GM06990 (cell line): ENCODE measurements around the gene ARHGAP45.

Experiments used
- DNase-seq: peaks from one replicate; pipeline ENCODE4 v3.0.0-alpha.2; 2011; ENCODE audit not compliant: insufficient read length; ENCODE audit errors: extremely low read depth
- H3K27me3 ChIP-seq: replicated peaks from 2 replicates; pipeline ENCODE4 v1.6.0; 2011; ENCODE audit warnings: low read length; ENCODE audit not compliant: control insufficient read depth, insufficient read depth
- H3K36me3 ChIP-seq: 2 replicates; pipeline ENCODE4 v1.5.1; 2011; ENCODE audit warnings: low read length; ENCODE audit not compliant: control insufficient read depth, insufficient read depth
- H3K4me3 ChIP-seq: replicated peaks from 2 replicates; pipeline ENCODE4 v1.5.1; 2011; ENCODE audit warnings: low read depth, mild to moderate bottlenecking, control low read depth, low read length
- CTCF ChIP-seq: IDR thresholded peaks from 2 replicates; pipeline ENCODE4 v1.5.1; 2011; ENCODE audit warnings: low read length, control low read depth, mild to moderate bottlenecking, inconsistent platforms; ENCODE audit not compliant: insufficient read depth, poor library complexity, severe bottlenecking

The ARHGAP45 gene

GRCh38 chr19:1053176-1054101 lies 13.5 kb upstream of the ARHGAP45 start:
- Histone ChIP-seq H3K27me3 (no peaks in the 10 kb centered on the region), H3K4me3 (no peak overlapping the region), H3K36me3 (peaks cover 10% of the 10 kb centered on the region)
- TF ChIP-seq CTCF: no peak
- no peak for DNase-seq

GRCh38 chr19:1054102-1055027 lies 12.6 kb upstream of the ARHGAP45 start:
- no peaks in the 10 kb centered on the region for H3K27me3 ChIP-seq
- no peak overlapping the region for H3K4me3 ChIP-seq
- DNase-seq: no peak
- H3K36me3 ChIP-seq: peaks cover 10% of the 10 kb centered on the region
- TF ChIP-seq CTCF: no peak

DNA sequence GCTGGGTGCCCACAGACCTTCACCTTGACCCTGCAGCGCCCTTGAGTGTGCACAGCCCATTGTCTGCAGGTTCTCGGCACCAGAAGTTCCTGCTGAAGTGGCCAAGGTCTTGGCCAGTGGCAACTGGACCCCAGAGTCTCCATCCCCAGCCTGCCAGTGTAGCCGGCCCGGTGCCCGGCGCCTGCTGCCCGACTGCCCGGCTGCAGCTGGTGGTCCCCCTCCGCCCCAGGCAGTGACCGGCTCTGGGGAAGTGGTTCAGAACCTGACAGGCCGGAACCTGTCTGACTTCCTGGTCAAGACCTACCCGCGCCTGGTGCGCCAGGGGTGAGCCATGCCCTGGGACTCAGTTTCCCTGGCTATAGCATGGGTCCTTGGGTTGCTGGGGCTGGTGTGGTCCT lies 11.9 kb upstream of the ARHGAP45 start:
- Histone ChIP-seq H3K4me3 (no peak overlapping the region), H3K27me3 (no peaks in the 10 kb centered on the region), H3K36me3 (peaks cover 10% of the 10 kb centered on the region)
- TF ChIP-seq CTCF: no peak
- no peak for DNase-seq

DNA sequence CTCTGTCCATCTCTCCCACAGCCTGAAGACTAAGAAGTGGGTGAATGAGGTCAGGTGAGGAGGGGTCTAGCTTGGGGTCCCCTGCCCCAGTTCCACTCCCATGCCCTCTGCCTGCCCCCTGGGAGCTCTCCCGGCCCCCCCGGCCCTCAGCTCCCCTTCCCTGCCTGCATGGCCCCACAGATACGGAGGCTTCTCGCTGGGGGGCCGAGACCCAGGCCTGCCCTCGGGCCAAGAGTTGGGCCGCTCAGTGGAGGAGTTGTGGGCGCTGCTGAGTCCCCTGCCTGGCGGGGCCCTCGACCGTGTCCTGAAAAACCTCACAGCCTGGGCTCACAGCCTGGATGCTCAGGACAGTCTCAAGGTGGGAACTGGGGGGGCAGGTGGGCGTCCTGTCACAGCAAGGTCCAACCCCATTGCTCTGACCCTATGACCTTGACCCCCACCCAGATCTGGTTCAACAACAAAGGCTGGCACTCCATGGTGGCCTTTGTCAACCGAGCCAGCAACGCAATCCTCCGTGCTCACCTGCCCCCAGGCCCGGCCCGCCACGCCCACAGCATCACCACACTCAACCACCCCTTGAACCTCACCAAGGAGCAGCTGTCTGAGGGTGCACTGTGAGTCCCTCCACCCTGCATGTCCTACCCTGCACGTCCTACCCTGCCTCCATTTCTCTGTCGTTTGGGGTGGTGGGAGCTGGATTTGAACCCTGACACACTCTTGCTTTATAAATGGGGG lies 10.9 kb upstream of the ARHGAP45 start:
- H3K27me3 ChIP-seq: no peaks in the 10 kb centered on the region
- no peak for DNase-seq
- TF ChIP-seq CTCF: no peak

GRCh38 chr19:1057176-1057855 lies 9.7 kb upstream of the ARHGAP45 start:
- DNase-seq: no peak
- TF ChIP-seq CTCF: peak; percentile 68
- no peaks in the 10 kb centered on the region for H3K27me3 ChIP-seq
- H3K4me3 ChIP-seq: no peak overlapping the region
- H3K36me3 ChIP-seq: peaks cover 7% of the 10 kb centered on the region

More for the DNA sequence above, 10.9 kb upstream of the ARHGAP45 start:
- Histone ChIP-seq H3K36me3 (peaks cover 9% of the 10 kb centered on the region), H3K4me3 (no peak overlapping the region)
